SIG-M5 treated with dmso at 0.1 percent for 504 hours (cell line): ENCODE results near the gene ARNT2.
"Not testable (repeated sequence)": the region's sequence is repeated elsewhere in the genome, so short reads cannot be mapped to it uniquely, and the experiment has no call there.

Experiments used
- DNase-seq: peaks from one replicate; lab custom pipeline; 2025; ENCODE audit not compliant: unreplicated experiment; lab: John Stamatoyannopoulos, UW

The ARNT2 gene

DNA sequence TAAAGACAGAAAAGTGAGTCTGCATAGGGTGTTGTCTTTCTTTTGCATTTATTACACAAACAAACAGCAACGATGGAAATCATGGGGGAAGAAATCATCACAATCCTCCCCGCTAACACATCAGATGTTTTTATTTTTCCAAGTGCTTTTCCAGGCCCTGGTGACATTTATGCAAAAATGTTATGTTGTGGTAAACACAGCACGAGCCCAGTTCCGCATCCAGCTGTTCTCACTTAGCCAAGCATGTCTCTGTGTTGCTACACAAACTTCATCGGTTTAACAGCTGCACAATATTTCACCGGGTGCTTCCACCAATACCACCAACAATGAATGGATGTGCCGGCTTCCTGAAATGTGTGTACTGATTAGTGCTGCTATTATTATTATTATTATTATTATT lies 237.2 kb downstream of the ARNT2 start:
- DNase-seq = no peak

DNA sequence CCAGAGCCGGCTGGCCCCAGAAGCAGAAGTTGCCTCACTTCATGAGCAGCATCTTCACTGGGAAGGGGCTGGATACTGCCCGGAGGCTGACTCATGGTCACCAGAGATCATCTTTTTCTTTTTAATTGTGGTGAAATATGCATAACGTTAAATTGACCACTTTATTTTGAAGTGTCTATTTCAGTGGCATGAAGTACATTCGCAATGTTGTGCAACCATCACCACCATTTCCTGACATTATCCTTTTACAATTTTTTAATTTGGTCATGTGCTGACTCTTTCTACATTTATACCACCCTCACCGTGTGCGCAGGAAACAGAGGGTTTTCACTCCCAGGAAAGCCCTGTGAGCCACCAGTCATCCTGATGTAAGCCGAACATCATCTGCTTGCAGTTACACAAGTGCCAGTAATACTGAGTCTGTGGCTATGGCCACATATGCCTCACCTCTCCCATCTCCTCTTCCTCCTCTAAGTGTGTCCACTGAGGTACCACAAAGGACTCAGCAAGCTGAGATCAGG lies 239.3 kb downstream of the ARNT2 start:
- DNase-seq = peak; percentile 11

GRCh38 chr15:80645494-80646065 lies 241.4 kb downstream of the ARNT2 start:
- no peak for DNase-seq

GRCh38 chr15:80647424-80647823 lies 243.2 kb downstream of the ARNT2 start:
- DNase-seq = not testable (repeated sequence)
